Measurements from ENCODE around the gene UACA.
"Not testable (repeated sequence)": the region's sequence is repeated elsewhere in the genome, so short reads cannot be mapped to it uniquely, and the experiment has no call there.

Gene UACA

DNA sequence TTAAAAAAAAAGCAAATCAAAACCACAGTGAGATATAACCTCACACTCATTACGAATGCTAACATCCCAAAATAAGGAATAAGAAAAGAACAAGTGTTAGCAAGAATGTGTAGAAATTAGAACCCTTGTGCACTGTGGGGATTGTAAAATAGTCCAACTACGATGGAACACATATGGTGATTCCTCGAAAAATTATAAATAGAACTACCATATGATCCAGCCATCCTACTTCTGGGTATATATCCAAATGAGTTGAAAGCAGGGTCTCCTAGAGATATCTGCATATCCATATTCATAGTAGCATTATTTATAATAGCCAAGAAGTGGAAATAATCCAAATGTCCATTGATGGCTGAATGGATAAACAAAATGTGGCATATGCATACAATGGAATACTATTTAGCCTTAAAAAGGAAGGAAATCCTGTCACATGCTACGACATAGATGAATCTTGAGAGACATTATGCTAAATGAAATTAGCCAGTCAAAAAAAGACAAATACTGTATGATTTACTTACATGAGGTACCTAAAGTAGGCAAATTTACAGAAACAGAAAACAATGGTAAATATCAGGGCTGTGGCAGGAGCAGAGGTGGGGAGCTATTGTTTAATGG lies 55.6 kb downstream of the UACA start:
- DNase-seq: no peak

DNA sequence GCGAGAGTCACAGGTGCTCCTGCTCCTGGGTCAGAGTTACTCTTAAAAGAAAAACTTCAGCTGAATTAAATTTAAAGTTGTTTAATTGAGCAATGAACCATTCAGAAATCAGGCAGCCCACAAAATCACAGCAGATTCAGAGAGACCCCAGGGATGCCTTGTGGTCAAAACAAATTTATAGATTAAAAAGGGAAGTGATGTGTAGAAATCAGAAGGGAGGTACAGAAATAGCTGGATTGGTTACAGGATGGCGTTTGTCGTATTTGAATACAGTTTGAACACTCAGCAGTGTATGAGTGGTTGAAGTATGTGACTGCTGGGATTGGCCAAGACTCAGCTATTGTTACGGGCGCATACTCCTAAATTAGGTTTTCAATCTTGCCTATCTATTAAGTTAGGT lies 58.6 kb downstream of the UACA start:
- no peak for DNase-seq

DNA sequence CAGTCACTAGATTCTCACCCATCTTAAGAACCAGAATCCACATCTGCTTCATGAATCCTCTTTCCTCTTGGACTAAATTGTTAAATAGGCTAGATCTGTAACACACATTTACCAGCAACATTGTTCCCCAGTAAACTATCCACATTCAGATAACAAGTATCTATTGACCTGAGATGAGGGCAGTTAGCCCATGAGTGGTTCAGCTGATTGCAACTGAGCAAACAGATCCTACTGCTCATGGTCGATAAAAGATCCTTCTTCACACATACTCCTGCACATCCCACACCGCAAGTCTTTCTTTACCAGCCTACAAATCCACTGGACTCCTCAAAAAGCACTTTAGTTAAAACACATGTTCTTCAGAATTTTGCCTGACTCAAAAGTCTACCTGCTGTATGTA lies 59.2 kb downstream of the UACA start:
- no peak for DNase-seq

DNA sequence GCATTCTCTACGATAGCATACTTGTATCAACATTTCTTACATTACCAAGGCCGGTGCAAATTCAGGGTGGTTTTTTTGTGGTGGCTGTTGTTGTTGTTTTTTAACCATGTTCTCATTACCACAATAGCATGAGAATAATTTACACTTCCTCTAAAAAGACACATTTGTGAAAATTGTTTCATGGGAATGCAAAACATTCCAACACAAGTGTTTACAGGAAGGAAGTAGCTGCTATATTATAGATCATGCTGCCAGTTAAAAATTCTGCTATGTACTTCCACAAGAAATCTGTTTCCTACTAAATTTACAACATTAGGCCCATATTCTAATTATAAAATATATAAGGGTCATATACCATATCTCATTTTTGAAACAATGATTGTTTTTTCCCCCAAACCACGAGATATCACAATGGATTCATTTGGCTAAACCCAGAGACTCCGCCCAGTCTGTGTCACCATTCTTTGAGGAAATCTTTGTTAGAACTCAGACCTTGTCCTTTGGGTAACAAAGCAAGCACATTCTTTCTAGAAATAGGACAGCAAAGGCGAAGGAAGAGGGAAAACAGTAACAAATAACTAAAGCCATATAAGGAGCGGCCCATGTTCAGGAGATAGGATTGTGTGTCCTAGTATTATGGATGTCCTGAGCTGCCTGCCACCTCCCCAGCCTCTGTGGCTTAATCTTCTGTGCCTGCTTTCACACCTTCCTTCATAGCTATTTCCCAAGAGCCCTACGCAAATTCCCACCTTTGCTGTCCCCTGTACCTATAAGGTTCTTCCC lies 60.1 kb downstream of the UACA start:
- DNase-seq: no peak

DNA sequence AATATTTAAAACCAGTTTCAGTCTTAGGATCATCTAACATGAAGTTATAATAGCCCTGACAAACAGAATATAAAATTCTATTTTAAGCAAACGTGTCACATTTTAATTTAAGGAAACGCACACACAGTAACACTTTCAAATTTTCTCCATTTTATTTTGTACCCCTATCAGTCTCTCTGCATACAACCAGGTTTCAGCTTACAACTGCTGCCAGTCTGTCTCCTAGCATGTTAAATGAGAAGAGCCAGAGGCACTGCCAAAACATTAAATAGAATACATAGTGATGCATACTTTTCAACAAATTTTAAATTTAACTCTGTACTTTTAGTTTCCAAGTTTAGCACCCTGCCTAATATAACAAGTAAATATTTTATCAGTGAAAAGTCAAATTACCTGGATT lies 60.8 kb downstream of the UACA start:
- no peak for DNase-seq

DNA sequence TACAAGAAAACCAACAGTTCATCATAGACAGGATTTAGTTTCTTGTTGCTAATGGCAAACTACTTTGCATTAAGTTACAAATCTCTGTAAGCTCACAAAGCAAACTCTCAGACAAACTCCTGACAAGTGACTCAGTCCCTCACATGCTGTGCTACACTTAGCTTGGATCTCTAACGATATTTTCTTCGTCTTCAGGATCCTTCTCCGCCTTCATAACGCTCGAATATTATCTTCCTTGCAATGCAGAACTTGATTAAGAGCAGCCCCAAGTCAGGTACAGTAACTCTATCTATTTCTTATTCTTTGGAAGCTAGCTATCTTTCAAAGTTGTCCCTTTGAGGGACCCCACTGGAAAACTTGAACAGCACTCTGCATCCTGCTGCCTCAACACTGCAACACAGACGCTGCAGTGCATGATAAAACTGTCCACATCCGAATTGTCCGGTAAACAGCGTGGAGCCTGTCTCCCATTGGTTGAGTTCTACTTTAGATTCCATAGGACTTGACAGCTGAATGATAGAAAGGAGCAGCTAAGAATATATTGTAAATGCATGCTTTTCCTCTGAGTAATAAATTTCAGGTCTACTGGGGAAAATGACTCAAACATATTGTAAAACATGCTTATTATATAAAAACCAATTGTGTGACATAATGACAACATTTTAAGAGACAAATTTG lies 61.3 kb downstream of the UACA start:
- no peak for DNase-seq

DNA sequence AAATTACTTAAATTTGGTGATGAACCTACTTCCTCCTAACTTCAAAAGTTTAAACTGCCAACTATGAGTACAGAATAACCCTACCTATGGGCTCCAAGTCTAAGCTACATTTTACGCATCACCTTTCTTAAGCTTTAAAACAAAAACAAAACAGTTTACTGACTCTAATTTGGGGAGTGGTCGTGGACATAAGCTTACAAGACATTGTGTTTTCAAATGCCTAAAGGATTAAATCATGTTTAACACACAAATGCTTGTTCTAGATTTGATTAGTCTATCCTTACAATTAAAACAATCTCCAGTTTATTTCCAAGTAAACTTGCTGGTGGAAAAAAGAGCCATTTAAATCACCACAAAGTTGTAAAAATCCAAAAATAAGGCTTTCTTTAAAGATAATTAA lies 62.2 kb downstream of the UACA start:
- DNase-seq: no peak

DNA sequence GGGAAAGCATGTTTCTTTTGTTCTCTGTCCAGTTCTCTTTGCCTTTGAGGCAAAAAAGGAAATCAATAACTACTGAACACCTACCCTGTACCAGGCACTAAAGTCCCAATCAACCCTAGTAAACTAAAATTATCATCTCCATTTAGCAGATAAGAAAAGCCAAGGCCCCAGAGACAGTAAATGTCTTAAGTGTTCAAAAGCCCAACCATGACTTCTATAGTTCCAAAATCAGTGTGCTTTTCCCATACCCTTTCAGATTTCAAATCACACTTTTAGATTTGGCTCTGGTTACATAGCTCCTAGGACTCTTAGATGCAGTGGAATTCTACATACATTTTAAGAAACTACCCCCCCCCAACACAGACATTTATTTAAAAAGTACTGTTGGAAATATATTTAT lies 63.5 kb downstream of the UACA start:
- no peak for DNase-seq

DNA sequence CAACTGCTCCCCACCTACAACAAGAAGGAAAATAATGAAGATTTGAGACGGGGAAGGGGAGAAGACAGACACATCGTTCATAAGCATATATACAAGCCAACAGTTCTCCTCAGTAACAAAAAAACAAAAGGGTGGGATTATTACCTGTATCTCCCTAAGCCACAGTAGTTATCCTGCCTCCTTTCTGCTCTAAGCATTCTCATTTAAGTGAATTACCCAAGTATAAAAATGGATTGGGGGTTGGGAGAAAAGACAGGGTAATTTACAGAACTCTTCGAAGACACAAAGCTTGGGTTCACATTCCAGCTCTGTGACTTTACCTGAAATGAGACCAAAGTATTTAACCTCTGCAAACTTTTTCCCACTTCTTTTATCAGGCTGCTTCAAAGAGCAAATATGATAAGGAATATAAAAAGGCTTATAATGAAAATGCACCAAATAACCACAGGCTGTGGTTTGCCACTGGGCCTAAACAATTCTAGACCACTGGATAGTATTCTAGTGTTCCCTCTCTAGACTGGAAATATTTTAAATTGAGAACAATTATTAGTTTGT lies 64.4 kb downstream of the UACA start:
- DNase-seq: no peak

DNA sequence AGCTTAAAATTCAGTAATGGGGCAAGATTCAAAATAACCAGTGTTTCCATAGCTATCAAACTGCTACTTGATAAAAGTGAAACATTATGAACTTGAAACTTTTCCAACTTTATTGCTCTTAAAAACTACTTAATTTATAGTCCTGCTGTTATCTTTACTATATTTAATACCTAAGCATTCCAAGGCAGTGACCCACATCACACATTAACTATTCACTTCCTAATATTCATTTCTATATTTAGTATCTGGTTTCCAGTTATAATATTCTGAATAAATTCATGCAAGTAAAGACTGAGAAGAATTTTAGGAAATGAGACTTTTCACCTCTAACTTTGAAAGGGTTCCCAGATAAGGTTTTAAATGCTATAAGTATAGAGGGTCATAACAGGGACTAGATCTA lies 64.9 kb downstream of the UACA start:
- no peak for DNase-seq

DNA sequence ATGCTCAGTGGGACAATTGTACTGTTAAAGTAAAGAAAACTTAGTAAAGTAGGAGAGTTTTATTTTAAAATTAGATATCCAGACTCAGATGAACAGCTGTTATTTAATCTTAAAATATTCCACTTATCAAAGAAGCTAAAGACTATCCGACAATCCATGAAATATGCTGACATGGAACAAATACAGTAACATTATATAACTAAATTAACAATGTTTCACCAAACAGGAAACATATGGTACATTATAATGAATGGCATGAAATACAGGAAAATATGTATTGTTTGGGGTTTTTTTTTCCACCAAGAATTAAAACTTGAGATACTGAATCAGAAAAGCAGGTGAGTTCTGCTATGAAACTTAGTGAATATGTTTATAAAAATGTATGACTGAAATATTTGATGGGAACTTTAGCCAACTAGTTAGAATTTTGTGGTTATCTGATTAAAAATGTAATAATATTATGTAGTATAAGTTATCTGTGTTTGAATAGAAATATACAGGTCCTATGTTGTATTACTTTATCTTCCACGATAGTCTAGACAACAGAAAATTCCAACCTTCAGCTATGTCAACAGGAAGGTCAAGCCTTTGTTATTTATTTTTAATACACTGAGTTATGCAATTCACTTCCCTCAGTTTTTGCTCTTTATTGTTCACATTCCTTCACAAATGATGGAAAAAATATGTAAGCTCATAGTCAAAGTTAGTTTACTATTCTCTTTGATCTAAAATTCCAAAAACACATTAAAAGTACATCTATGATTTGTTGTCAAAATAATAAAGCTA lies 72.7 kb downstream of the UACA start:
- no peak for DNase-seq

DNA sequence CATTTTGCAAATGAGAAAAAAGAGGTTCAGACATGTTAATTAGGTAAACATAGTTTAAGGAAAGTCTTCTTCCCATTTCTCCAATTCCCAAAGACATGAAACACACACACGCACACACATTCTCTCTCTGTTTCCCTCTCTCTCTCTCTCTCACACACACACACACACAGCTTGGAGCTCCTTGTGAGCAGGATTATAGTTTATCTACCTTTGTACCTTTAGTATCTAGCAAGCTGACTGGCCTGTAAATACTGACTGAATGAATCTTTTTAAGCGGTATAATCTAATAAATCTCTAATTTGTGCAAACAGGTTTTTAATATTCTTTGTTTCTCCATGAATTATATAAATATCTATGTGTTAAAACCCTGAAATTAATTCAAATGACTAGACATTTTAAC lies 73.3 kb downstream of the UACA start:
- no peak for DNase-seq

DNA sequence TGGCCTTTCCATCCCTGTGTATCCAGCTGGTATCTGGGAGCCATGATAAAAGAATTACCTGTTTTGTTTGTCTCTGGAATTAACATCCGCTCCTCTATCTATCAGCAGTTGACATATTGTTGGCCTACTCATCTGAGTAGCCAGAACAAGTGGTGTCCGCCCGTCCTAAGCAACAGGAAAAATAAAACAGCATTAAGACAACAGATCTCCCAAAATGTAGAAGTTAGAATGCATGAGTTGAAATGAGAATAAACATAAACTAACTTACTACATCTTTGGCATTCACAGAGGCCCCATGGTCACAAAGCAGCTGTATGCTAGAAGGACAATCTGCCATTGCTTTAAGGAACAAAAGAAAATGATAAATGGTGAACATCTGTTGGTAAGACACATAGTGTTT lies 75.9 kb downstream of the UACA start:
- no peak for DNase-seq

DNA sequence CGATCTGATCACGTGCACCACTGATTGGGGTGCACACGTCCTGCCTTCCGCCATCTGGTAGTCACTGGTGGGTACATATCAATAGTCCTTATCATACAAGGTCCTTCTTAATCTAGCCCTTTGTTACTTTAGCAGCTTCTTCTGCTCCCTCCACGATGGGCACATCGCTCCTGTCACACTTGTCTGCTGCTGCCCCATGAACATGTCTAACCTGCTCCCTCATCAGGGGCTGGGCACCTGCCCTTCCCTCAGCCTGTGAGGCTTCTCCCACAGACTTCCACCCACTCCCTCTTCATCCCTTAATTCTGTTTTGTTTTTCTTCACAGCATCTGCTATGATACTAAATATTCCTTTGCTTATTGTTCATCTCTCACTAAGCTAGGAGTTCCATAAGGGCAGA lies 82.5 kb downstream of the UACA start:
- DNase-seq: no peak

DNA sequence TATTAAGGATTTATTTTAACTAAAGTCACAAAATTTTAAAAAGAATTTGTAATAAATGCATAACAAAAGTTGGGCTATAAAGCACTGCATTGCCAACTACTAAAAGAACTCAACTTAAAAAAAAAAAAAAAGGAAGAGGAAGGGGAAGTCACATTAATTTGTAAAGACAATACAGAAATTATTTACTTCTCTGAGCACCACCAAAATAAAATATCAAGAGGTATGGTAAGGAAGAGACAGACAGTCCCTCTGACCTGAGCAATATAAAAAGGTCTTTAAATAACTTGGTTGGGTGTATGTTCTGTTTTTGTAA lies 83.5 kb downstream of the UACA start:
- no peak for DNase-seq

DNA sequence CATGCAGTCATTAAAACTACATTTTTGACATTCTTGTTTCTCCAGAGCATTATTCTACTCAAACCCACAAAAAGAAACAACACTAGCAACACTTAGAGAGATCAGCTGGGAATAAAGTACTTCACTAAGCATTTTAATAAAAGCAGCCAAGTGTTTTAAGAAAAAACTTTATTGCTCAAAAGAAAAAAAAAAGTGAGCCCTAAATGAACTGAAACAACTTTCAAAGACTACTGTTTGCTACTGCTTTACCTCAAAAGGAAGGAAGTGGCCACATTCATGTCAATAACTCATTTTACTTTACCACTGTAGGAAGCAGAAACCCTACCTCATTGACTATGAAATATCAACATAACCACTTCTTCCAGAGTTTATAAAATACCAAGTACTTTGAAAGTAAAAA lies 91.3 kb downstream of the UACA start:
- no peak for DNase-seq

DNA sequence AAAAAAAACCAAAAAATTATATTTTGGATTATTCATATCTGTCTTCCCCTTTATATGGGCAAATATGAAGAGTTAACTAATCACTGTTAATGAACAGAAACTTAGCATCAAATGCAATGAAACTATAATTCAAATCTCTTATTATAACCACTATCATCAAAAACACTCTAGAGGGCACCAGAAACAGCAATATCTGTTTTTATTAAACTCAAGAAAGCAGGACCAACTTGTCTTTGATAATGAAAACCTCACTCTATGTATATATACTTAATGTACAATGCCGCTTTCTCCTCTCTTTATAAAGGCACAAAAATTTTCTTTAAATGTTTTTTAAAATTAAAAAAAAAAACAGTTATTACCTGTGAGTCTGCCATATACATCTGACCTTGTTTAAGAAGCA lies 92.7 kb downstream of the UACA start:
- no peak for DNase-seq

DNA sequence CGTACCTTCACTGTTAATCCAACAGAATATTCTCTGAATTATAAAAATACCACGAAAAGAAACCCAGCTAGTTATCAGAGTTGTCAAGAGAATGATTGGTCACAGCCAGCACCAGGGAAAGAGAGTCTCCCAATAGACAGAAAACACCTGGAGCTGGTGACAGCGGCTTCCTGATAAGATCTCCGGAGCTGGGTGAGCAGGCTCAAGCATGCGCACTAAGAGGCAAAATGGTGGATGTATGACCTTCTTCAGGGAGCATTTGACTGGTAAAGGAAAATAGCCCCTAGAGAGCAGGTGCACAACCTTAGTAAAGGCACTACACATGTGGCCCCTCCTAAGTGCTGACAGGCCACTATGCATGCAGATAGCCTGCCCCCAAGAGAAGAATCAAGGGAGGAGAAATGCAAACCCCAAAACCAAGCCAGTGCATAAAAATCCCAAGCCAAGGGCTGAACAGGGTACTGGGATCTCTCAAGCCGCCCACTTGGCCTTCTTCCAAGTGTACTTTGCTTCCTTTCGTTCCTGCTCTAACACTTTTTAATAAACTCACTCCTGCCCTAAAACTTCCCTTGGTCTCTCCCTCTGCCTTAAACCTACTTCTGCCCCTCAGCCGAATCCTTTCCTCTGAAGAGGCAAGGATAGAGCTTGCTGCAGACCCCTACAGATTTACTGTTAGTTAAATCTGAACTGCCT lies 93.2 kb downstream of the UACA start:
- no peak for DNase-seq

DNA sequence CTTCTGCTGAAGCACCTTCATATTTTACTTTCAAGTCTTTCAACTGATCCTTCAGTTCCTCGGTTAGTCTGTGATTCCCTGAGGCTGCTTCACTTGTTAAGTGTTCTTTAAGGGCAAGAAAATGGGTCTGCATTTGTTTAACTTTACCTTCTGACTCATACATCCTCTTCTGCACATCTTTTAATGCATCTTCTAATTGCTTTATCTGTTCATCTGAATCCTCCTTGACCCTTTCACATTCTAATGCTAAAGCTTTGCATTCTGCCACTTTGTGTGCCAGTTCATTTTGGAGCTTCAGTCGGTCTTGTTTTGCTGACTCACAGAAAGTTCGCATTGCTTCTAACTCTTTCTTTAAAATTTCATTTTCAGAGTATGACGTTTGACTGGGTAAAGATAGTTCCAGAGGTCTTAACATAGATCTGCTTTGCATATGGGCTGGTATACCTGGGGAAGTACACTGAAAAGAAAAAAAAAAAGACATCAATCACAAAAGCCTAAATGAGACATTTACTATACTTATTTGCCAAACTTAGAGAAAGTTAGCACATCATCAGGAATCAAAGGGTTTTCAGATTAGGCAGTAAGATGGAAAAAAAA lies 94.3 kb downstream of the UACA start:
- no peak for DNase-seq

DNA sequence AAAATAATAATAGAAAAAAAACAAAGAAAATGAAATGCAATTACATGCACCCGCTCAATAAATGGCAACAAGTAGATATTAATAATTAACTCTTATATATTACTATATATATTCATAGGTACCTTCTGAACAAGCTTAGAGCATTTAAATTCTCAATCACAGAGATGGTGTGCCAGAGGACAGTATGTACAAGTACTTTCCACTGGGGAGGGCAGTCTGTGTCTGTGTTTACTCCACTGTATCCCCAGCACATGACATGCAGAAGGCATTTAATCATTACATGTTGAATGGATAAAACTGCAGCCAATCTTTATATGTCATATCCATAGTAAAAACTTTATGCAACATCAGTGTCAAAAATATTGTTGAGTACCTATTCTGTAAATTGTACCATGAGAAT lies 97.8 kb downstream of the UACA start:
- no peak for DNase-seq

DNA sequence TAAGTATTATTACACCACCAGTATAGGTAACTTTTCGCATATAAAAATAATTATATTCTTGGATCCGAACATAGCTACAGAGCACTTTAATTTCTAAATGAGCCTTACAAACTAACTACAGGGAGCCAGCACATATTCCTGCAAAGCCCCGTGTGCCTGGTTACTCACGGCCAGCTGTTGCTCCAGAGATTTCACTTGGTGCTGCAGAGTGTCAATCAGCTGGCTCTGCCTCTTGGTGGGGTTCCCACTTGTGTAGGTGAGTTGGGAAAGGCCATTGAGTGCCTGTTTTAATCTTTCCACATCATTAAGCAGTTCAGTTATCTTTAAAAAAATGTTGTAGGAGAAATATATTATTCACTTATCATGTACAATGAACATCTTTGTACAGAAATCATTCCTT lies 98.9 kb downstream of the UACA start:
- DNase-seq: no peak

DNA sequence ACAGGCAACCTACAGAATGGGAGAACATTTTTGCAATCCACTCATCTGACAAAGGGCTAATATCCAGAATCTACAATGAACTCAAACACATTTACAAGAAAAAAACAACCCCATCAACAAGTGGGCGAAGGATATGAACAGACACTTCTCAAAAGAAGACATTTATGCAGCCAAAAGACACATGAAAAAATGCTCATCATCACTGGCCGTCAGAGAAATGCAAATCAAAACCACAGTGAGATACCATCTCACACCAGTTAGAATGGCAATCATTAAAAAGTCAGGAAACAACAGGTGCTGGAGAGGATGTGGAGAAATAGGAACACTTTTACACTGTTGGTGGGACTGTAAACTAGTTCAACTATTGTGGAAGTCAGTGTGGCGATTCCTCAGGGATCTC lies 100.3 kb downstream of the UACA start:
- not testable (repeated sequence) for DNase-seq
